ENCODE data around the gene OR51E1. TPM values are rescaled to one million over a fixed set of nuclear protein-coding genes. Genes with fewer than 3 reads are reported as not detected.
A peak's percentile ranks its signal among the peaks of the same experiment; 100 is the strongest.

OR51E1 gene
- total RNA-seq, 2 donors from 2014 or later = 4.4 to 36.0 TPM

- Histone ChIP-seq H3K27ac (peak within 1 kb of the TSS; percentile 60 to 61), H3K27me3 (replicated peaks; ENCODE audit: insufficient read depth) (no peaks in the 10 kb centered on the region), H3K4me3 (peak within 1 kb of the TSS; percentile 16 to 28), H3K36me3 (no peaks in the 10 kb centered on the region), H3K9me3 (no peaks in the 10 kb centered on the region), H3K4me1 (replicated peaks) (no peaks in the 10 kb centered on the region)
- WGBS = 55% methylated on average over 3 of the region's 3 CpGs
- DNase-seq (ENCODE audit: low spot score) = peak; percentile 19
- TF ChIP-seq POLR2A (IDR thresholded peaks at IDR 0.05) (no peak), CTCF (IDR thresholded peaks at IDR 0.05) (peak in 2 of 4 experiments; percentile 11 to 26), POLR2AphosphoS5 (IDR thresholded peaks at IDR 0.05) (peak; percentile 18)
- intact Hi-C loops (cut with DNase I) = loop anchor here (5.0 kb wide), 1 partner anchor 60 kb away; the partner anchor contains the start of gene OR51D1
Observed at GRCh38 chr11:4697585-4697984, 53.8 kb downstream of the OR51E1 start, which contains the start of gene OR51E2. OR51E2 (minus strand) TSS chr11:4697853; CDS start chr11:4682711, 15,142 bp downstream.

- Histone ChIP-seq H3K27ac (peak overlapping the region in 1 of 2 donors; percentile 37), H3K4me3 (no peak overlapping the region), H3K36me3 (no peaks in the 10 kb centered on the region), H3K9me3 (no peaks in the 10 kb centered on the region), H3K4me1 (replicated peaks) (peaks cover 5% of the 10 kb centered on the region), H3K27me3 (replicated peaks; ENCODE audit: insufficient read depth) (no peaks in the 10 kb centered on the region)
- intact Hi-C loops (cut with DNase I) = loop anchor here (5.0 kb wide), 1 partner anchor 63 kb away; the partner anchor contains the start of gene OR51D1
- TF ChIP-seq CTCF (IDR thresholded peaks at IDR 0.05) (no peak), POLR2AphosphoS5 (IDR thresholded peaks at IDR 0.05) (no peak), POLR2A (IDR thresholded peaks at IDR 0.05) (no peak)
- no peak for DNase-seq (ENCODE audit: low spot score)
- WGBS = 86% methylated on average over 3 of the region's 3 CpGs
Observed at GRCh38 chr11:4699697-4700435, 56.1 kb downstream of the OR51E1 start.

- H3K4me1 ChIP-seq (replicated peaks) = peaks cover 5% of the 10 kb centered on the region
- TF ChIP-seq CTCF (IDR thresholded peaks at IDR 0.05) (no peak), POLR2AphosphoS5 (IDR thresholded peaks at IDR 0.05) (peak; percentile 17)
- H3K9me3 ChIP-seq = no peaks in the 10 kb centered on the region
- H3K27ac ChIP-seq = peak overlapping the region in 1 of 2 donors; percentile 37
- H3K27me3 ChIP-seq (replicated peaks; ENCODE audit: insufficient read depth) = no peaks in the 10 kb centered on the region
- DNase-seq (ENCODE audit: low spot score) = no peak
- intact Hi-C loops (cut with DNase I) = no loop called here
- no peak overlapping the region for H3K4me3 ChIP-seq
- H3K36me3 ChIP-seq = no peaks in the 10 kb centered on the region
- 54% methylated on average over 1 of the region's 1 CpG for WGBS
Observed at GRCh38 chr11:4700436-4700820, 56.6 kb downstream of the OR51E1 start.

- Histone ChIP-seq H3K36me3 (no peaks in the 10 kb centered on the region), H3K4me3 (no peak within 1 kb of the TSS), H3K4me1 (replicated peaks) (peaks cover 5% of the 10 kb centered on the region), H3K27me3 (replicated peaks; ENCODE audit: insufficient read depth) (no peaks in the 10 kb centered on the region), H3K27ac (peak within 1 kb of the TSS; percentile 40 to 64), H3K9me3 (no peaks in the 10 kb centered on the region)
- intact Hi-C loops (cut with DNase I) = no loop called here
- peak; percentile 16 for DNase-seq (ENCODE audit: low spot score)
- TF ChIP-seq CTCF (IDR thresholded peaks at IDR 0.05) (no peak), POLR2AphosphoS5 (IDR thresholded peaks at IDR 0.05) (peak; percentile 69)
- WGBS = 11% methylated on average over 5 of the region's 5 CpGs
Observed at GRCh38 chr11:4704054-4704789, 60.4 kb downstream of the OR51E1 start, which contains the start of gene MMP26. MMP26 (plus strand) TSS chr11:4704784.

All from prostate gland (tissue), 2 donors.